GM18498 (cell line): ENCODE data around the gene POMT1.
"Not testable (repeated sequence)": the region's sequence is repeated elsewhere in the genome, so short reads cannot be mapped to it uniquely, and the experiment has no call there.

Experiments used
- ATAC-seq: cut with Tn5 transposase; IDR thresholded peaks from one replicate; pipeline ENCODE4 v1.9.1; 2021; ENCODE audit warnings: mild to moderate bottlenecking, moderate library complexity; ENCODE audit not compliant: unreplicated experiment

The POMT1 gene

DNA sequence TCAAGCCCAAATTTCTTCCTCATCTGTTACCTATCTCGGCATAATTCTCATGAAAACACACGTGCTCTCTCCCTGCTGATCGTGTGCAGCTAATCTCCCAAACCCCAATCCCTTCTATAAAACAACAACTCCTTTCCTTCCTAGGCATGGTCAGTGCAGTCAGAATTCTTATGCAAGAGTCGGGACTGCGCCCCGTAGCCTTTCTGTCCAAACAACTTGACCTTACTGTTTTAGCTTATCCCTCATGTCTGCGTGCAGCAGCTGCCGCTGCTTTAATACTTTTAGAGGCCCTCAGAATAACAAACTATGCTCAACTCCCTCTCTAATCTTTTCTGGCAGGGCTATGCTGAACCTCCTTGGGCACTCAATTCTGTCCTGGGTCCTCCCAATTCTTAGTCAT lies 47.7 kb downstream of the POMT1 start:
- ATAC-seq, result not testable (repeated sequence)

GRCh38 chr9:131552030-131552429 lies 49.3 kb downstream of the POMT1 start:
- no peak for ATAC-seq

DNA sequence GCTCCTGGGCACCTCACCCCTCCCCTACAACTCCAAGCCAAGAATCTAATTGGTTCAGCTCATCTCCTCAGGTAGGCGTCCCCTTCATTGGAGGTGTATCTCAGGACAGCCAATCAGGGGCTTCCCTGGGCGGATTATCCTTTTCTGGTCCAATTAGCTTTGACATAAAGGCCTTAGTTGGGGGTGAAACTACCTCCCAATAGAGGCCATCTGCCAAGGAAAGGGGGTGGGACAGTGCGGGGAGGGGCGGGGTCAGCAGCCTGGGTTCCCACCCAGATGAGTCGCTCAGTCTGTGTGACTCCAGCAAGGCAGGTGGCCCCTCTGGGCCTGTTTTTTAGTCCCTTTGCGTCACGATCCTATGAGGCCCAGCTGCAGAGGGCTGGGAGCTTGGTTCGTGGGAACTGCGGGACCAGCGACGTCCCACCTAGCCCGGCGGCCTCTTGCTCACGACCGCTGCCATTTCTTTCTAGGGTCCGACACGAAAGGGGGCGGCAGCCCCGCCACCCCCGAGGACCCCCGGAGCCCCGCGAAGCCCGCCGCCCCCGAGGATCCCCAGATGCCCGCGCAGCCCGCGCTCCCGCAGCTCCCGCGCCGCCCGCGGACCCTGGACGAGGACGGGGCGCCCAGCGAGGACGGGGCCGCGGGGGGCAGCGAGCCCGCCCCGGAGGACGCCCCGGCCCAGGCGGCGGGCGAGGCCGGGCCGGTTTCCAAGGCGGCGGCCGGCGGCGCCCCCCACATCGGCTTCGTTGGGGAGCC lies 51.5 kb downstream of the POMT1 start:
- ATAC-seq, result no peak

- ATAC-seq, result no peak
Observed at GRCh38 chr9:131554843-131555351, 52.2 kb downstream of the POMT1 start.

DNA sequence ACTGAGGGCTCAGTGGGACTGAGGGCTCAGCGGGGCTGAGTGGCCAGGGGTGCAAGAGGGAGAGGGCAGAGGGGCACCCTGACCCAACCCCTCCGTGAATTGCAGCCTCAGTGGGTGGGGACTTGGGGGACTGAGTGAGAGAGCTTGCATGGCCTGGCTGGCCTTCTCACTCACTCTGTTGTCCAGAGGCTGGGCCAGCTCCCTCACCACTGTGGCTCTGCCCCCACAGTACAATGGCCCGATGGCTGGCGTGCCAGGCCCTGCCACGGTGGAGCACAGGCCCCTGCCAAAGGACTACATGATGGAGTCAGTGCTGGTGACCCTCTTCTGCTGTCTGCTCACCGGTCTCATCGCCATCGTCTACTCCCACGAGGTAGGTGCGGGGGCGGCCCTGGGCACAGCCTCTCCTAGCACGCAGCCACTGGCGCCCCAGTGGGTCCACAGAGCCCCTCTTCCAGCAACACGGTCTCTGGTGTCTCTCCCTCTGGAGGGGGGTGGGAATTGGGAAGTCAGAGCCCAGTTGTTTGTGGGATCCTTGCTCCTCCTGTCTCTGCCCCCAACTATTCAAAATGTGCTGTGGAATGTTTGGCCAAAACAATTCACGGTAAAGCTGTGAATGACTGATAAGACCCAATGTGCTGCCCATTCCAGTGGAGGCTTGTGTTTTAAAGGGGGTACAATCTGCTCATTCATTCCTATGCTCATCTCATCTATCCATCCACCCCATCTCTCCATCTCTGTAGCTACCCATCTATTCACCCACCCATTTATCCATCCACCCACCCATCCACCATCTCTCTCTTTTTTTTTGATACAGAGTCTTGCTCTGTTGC lies 53.3 kb downstream of the POMT1 start:
- ATAC-seq, result no peak

DNA sequence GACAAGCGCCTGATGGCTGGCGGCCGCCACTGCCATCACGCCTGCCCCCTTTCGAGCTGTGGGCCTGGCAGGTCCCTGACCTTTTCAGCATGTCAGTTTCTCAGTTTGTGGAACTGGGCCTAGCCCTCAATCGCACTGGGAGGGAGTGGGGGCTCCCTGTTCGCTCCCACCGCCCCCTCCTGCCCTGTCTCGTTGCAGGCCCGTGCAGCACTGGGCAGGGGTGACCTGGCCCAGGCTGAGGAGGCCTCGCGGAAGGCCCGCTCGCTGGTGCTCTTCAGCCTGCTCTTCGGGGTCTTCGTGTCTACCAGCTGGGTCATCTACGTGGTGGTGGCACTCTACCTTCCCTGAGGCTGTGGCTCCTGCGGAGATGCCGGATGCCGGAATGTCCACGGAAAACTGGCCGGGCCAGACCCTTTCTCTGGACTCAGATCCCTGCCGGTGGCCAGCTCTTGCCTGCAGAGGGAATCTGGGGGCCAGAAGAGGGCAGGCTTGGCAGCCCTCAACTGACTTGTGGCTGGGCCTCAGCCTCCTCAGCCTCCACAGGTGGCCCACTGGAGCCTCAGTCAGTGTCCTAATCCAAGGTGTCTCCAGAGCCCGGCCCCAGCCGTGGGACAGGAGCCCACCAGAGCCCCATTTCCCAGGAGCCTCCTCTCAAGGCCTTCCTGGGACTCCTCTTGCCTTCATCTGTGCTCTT lies 55.3 kb downstream of the POMT1 start:
- no peak for ATAC-seq

DNA sequence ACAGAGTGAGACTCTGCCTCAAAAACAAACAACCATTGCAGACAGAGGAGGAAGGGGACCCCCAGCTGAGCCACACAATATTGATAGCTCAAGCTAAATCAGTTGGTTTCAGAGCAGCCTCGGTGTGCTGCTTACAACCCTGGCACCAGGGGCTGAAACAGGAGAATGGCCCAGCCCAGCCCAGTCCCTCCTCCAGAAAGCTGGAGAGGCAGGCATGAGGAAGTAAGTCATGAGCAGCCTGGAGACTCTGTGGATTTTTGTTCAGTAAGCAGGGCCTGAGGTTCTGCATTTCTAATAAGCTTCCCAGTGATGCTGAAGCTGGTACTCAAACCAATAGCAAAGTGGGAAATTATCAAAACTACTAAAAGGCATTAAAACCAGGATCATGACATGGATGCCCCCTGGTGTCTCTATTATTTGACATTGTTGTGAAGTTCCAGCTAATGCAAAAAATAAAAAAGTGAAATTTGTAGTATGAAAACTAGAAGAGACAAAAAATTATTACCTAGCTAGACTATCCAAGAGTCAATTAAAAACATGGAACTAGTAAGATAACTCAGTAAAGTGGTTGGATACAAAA lies 56.8 kb downstream of the POMT1 start:
- no peak for ATAC-seq

GRCh38 chr9:131562032-131562959 lies 59.6 kb downstream of the POMT1 start:
- no peak for ATAC-seq

DNA sequence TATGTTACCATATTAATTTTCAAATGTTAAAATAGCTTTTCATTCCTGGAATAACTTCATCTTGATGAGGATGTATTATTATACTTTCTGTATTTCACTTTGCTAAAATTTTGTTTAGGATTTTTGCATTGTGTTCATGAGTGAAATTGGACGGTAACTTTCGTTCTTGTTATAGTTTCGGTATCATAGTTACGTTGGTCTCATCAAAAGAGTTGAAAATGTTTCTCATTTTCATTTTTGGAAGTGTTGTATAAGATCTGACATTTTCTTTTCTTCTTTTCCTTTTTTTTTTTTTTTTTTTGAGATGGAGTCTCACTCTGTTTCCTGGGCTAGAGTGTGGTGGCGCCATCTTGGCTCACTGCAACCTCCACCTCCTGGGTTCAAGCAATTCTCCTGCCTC lies 62.7 kb downstream of the POMT1 start:
- no peak for ATAC-seq

DNA sequence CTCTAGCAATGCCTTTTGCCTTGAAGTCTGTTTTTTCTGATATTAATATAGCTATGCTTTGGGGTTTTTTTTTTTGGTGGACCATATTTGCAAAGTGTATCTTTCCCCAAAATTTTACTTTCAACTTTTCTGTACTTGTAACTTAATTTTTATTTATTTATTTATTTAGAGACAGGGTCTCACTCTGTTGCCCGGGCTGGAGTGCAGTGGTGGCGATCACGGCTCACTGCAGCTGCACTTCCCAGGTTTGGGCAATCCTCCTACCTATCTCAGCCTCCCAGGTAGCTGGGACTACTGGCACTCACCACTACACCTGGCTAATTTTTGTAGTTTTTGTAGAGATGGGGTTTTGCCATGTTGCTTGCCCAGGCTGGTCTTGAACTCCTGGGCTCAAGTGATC lies 63.4 kb downstream of the POMT1 start:
- ATAC-seq, result no peak

DNA sequence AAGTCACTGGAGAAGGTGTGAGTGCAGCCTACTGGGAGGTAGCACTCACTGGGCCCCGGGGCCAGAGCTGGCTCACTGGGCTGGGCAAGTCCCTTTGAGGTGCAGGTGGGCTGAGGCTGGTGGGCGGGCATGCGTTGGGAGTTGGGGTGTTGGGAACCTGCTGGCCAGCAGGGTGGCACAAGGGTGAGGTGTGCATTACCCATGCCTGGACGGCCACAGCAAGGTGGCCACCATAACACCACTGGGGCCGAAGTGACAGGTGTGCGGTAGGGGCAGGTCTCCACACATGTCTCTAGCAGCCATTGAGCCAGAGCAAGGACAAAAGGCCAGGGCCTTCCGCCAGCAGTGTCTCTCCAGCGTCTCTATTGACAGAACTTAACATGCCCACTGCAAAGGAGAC lies 65.2 kb downstream of the POMT1 start:
- ATAC-seq, result no peak
